Cerebellar nuclear complex (tissue), 1 donor: ENCODE data around the gene YAP1.
"Not testable (repeated sequence)": the region's sequence is repeated elsewhere in the genome, so short reads cannot be mapped to it uniquely, and the experiment has no call there.

Source experiments
- DNase-seq, 2 experiments: peaks; one replicate each; lab custom pipeline; 2025; lab: John Stamatoyannopoulos, UW

The YAP1 gene

DNA sequence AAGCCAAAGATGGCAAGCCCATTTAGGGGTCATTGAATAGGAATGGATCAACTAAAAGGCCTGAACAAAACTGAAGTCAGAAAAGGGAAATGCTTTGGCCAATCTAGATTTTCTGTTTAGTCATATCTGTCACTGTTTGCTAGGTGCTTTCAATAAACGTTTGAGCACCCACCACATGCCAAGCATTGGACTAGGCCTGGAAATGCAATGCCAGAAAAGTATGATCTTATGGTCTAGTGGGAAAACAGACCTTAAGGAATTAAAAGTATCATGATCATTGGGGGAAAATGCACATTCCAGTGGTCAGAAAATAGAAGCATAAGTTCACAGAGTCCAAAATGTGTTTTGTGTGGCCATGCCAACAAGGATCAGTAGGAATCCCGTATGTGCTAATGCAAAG, 130.3 kb downstream of the YAP1 start:
- DNase-seq, result no peak

DNA sequence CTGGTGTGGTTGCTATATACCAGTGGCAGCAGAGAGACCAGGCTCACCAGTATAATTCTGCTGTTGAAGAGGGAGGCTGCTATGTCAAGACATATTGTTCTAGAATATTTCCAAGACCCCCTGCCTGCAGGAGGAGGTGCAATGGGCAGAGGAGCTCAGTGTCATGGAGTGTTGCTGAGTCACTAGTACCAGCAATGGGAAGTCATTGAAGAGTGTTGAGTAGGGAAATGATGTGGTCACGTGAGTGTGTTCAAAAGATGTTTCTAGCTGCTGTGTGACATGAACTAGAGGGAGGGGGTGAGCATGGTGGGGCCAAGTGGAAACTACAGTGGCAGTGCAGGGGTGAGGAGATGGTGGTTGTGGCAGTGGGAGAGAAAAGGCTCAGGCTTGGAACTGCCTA, 130.8 kb downstream of the YAP1 start:
- no peak for DNase-seq

DNA sequence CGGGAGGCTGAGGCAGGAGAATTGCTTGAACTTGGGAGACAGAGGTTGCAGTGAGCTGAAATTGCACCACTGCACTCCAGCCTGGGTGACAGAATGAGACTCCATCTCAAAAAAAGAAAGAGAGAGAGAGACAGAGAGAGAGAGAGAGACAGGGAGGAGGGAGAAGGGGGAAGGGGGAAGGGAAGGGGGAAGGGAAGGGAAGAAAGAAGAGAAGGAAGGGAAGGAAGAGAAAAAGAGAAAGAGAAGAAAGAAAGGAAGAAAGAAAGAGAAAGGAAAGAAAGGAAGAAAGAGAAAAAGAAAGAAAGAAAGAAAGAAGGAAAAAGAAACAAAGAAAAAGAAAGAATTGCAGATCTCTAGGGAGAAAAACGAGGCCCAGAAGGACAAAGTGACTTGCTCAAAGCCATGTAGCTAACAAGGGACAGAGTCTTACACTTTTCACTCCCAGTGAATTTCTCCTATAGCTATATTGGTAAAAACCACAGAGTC, 133.2 kb downstream of the YAP1 start:
- no peak for DNase-seq

- DNase-seq, result no peak
Observed at GRCh38 chr11:102244681-102245409, 134.6 kb downstream of the YAP1 start.

- DNase-seq, result no peak
Observed at GRCh38 chr11:102251423-102251822, 141.2 kb downstream of the YAP1 start.

DNA sequence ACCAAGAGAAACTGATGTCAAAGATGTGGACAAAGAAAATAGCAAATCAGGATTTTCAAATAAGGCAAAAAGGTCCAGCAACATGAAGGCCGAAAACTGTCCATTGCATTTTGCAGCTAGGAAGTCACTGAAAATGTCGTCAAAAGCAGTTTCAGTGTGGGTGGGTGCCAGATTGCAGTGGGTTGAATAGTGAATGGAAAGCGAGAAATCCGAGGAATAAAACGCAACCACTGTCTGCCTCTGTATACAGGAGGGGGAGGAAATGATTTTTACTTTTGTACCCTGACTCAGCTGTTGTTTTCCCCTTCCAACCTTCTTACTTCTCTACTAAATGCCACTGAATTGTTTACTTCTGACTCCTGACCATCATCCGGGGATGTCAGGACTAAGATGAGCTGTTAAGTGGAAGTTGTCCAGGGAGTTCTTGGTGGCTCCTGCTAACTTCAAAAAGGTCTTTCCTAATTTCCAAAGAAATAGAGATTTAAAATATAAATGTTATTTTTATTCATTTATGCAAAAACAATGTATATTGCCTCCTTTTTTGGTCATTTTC, 142.2 kb downstream of the YAP1 start:
- no peak for DNase-seq

DNA sequence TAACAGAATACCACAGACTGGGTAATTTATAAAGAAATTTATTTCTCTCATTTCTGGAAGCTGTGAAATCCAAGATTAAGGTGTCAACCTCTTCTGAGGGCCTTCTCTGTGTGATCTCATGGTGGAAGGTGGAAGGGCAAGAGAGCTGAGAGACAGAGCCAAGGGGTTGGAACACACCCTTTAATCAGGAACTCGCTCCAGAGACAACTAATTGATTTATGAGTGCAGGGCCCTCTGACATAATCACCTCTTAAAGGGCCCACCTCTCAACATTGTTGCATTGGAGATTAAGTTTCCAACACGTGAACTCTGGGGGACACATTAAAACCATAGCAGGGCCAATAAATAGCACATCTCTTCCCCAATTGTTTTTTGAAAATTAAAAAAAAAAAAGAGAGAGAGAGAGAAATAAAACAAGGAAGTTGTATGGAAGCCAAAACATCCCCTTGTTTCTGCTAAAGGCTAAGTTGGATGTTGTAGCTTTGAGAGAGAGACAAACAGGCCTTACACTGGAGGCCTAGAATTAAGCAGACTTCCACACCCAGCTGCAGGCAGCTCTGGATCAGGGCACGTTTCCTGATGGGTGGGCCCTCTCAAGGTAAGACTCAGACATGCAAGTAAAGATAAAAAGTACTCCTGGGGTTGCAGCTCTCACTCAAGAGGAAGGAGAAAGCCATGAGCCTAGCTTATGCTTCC, 142.9 kb downstream of the YAP1 start:
- no peak for DNase-seq

GRCh38 chr11:102254047-102254446, 143.8 kb downstream of the YAP1 start:
- no peak for DNase-seq

DNA sequence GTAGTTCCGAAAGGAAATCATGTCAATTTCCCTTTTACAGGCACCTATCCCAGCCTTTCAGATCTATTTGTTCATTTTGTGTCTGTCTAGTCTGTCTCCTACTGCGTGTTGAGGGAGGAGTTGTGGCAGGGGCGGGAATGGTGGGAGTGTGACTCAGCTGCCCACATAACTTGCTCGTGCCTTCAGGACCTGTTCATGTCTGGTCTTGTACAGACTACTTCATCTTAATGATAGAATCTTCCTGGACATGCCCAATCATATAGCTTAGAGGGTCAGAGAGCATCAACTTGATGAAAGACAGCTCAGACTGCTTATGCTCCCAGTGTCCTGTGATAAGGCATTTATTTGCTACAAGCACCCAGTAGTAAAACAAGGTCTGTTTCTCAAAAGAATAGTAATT, 146.0 kb downstream of the YAP1 start:
- DNase-seq, result no peak

GRCh38 chr11:102260241-102260640, 150.0 kb downstream of the YAP1 start:
- no peak for DNase-seq

DNA sequence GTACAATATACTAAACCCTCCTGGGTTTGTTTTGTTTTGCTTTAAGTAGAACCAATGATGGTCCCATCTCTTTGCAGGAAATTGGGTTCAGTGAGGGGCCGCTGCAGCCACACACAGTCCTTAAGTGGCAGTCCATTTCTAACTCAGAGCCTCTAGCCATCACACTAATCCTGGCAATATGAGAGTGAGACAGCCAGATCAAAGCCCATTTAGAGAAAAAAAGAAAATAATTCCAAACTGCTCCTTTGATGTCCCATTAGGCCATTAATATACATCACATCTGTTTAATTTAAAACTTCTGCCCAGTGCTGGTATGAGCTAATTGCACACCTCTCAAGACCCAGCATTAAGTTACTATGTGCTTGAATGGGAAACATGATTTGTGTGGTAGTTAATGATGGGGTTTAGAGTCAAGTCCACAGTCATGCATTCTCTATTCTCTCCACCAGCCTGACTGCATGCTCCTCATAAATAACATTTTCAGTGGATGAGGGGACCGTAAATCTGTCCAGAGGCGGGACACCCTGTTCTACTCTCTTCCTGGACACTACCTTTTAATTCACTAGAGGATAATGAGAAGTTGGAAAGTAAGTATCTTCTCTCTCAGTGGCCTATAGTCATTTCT, 153.2 kb downstream of the YAP1 start:
- no peak for DNase-seq

DNA sequence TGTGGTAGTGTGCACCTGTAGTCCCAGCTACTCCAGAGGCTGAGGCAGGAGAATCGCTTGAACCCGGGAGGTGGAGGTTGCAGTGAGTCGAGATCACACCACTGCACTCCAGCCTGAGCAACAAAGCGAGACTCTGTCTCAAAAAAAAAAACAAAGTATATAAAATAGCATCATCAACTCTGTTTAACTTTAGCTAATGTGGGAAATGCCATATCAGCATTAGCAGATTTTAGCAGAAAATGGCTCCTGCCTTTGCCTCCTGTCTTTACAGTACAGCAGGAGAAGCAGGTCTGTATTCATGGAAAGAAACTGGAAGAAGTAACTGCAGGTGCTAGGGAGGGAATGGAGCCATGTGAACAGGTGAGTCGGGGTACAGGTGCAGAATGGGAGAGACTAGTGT, 154.5 kb downstream of the YAP1 start:
- DNase-seq, result not testable (repeated sequence)

DNA sequence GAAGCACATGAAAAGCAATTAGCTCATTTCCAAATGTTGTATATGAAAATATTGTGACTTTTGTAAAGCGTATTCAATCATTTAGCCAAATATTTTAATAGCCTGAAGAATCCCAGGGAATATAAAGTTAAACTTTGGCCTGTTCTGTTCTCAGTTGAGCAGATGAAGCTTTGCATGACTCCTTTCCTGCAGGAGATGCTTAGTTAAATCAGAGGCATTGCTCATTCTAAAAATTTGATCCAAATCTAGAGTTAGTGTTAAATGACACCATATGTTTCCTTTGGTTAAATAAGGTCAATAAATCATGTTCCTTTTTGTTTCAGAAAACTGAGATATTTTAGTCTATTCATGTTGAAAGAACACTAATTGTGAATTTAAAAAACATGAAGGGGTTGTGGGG, 155.9 kb downstream of the YAP1 start:
- no peak for DNase-seq

GRCh38 chr11:102267609-102268008, 157.4 kb downstream of the YAP1 start:
- no peak for DNase-seq

GRCh38 chr11:102268083-102268984, 158.1 kb downstream of the YAP1 start:
- DNase-seq, result no peak

DNA sequence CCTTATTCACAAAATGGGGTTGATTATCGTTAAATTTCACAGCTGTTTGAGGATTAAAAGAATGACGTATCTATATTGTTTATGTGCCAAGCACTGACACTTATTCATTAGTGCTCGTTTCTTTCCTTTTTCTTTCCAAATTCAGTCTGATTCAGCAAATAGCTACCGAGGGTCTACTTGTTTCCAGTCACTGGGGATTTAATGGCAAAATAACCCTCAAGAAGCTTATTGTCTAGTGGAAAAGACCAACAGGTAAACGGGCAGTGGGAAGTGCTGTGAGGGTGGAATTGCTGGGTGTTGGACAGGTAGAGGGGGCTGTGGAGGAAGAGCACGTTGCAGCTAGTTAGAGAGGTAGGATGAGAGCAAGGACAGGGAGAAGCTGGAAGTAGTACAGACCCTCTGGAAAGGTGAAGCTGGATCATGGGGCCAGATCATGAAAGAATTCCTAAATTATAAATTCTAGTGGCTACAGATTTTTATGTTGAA, 158.8 kb downstream of the YAP1 start:
- DNase-seq, result no peak

GRCh38 chr11:102269927-102270326, 159.7 kb downstream of the YAP1 start:
- DNase-seq, result no peak

- no peak for DNase-seq
Observed at GRCh38 chr11:102272047-102272824, 162.0 kb downstream of the YAP1 start.

DNA sequence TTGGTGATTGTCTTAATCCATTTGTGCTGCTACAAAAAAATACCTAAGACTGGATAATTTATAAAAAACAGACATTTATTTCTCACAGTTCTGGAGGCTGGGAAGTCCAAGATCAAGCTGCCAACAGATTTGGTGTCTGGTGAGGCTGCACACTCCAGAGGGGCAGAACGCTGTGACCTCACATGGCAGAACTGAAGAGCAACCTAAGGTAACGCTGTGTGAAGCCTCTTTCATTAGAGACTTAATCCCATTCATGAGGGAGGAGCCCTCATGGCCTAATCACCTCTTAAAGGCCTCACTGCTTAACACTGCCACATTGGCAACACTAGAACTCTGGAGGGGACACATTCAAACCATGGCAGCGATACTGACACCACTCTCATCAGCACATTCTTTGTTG, 164.4 kb downstream of the YAP1 start:
- no peak for DNase-seq

- no peak for DNase-seq
Observed at GRCh38 chr11:102276362-102276761, 166.1 kb downstream of the YAP1 start.

DNA sequence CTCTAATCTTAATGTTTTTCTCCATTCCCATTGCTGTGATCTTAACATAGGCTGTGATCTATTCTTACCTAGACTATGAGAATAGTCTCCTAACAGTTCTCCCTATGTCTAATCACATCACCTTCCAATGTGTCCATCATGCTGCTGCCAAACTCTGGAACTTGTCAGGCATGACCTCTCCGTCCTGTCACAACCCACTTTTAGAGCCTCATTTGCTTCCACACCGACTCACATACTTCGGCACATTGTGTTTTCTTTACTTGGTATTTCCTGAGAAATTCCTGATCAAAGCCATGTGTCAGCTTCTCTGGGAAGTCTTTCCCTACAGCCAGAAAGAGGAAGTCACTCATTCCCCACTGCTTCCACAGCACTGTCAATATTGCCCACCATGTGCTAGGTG, 166.5 kb downstream of the YAP1 start:
- no peak for DNase-seq
